ENCODE results near the gene APBA1.

Gene APBA1

GRCh38 chr9:69392826-69393225 lies 279.3 kb downstream of the APBA1 start:
- DNase-seq = no peak

GRCh38 chr9:69391946-69392345 lies 280.2 kb downstream of the APBA1 start:
- DNase-seq = no peak

GRCh38 chr9:69391487-69391886 lies 280.7 kb downstream of the APBA1 start:
- DNase-seq = no peak

- no peak for DNase-seq
These were observed 282.7 kb downstream of the APBA1 start for GRCh38 chr9:69389437-69389995.

GRCh38 chr9:69388596-69388995 lies 283.6 kb downstream of the APBA1 start:
- no peak for DNase-seq

- DNase-seq = no peak
These were observed 285.5 kb downstream of the APBA1 start for GRCh38 chr9:69386651-69387050.

GRCh38 chr9:69385581-69386033 lies 286.6 kb downstream of the APBA1 start:
- DNase-seq = no peak

GRCh38 chr9:69382135-69382534 lies 290.0 kb downstream of the APBA1 start:
- DNase-seq = no peak

GRCh38 chr9:69380811-69381210 lies 291.4 kb downstream of the APBA1 start:
- DNase-seq = peak; percentile 75

- no peak for DNase-seq
These were observed 291.9 kb downstream of the APBA1 start for GRCh38 chr9:69380301-69380700.

GRCh38 chr9:69379270-69379982 lies 292.7 kb downstream of the APBA1 start:
- DNase-seq = peak; percentile 79

- no peak for DNase-seq
These were observed 294.2 kb downstream of the APBA1 start for GRCh38 chr9:69377981-69378380.

Measured in fibroblast of skin of right biceps (primary cell).